A549 (cell line): ENCODE measurements around the gene GPS2. TPM values are rescaled to one million over a fixed set of nuclear protein-coding genes. Genes with fewer than 3 reads are reported as not detected.

Experiments
- ATAC-seq, 2 experiments: fragments of 200-7000 bp in 1 of 2; fragments of >200 bp in 1 of 2; cut with Nextera tagmentation in 1 of 2; cut with Tn5 transposase in 1 of 2; 3 replicates each; pipeline versions ENCODE4 v1.8.0 to v1.9.1; 2018 to 2020; ENCODE audit warnings: mild to moderate bottlenecking in 1 of 2, moderate library complexity in 1 of 2
- CTCF ChIA-PET: fragments of 300-600 bp; sonication (Branson Sonifier 250); formaldehyde crosslinking; extraction: SDS; loops from one replicate; lab custom pipeline; 2021; ENCODE audit warnings: antibody characterized with exemption, inconsistent platforms; lab: Yijun Ruan, JAX
- POLR2A ChIA-PET: fragments of 350-600 bp; formaldehyde crosslinking; extraction: SDS; loops from one replicate; lab custom pipeline; 2021; ENCODE audit warnings: antibody characterized with exemption, inconsistent platforms; lab: Yijun Ruan, JAX
- DNase-seq, 2 experiments: peaks; one replicate each; pipeline versions ENCODE4 v3.0.0 to v3.0.0-alpha.2; 2011 to 2016; ENCODE audit warnings: low read depth in 1 of 2, low spot score in 1 of 2
- FAIRE-seq: peaks from 2 replicates; lab custom pipeline; 2011; peaks lifted over from hg19 to GRCh38; lab: Jason Lieb, UNC
- H3K27ac ChIP-seq, 2 experiments: fragments of >200 bp; sonication (Bioruptor Twin); formaldehyde crosslinking; 3 replicates each; pipeline ENCODE4 v1.5.1; 2016 to 2017
- H3K4me1 ChIP-seq: fragments of >200 bp; sonication (Bioruptor Twin); formaldehyde crosslinking; 3 replicates; pipeline ENCODE4 v1.6.1; 2016
- H3K4me2 ChIP-seq: fragments of >200 bp; sonication (Bioruptor Twin); formaldehyde crosslinking; 3 replicates; pipeline ENCODE4 v1.6.1; 2016
- H3K4me3 ChIP-seq: fragments of >200 bp; sonication (Bioruptor Twin); formaldehyde crosslinking; 3 replicates; pipeline ENCODE4 v1.5.1; 2016
- H3K9me3 ChIP-seq: fragments of >200 bp; sonication (Bioruptor Twin); formaldehyde crosslinking; 3 replicates; pipeline ENCODE4 v1.6.1; 2016
- CEBPB ChIP-seq, 2 experiments: fragments of >200 bp in 1 of 2; sonication (Bioruptor Twin) in 1 of 2; formaldehyde crosslinking in 1 of 2; IDR thresholded peaks; 2 replicates each; pipeline ENCODE4 v1.6.1; 2012 to 2016
- CHD2 ChIP-seq: fragments of 150-350 bp; IDR thresholded peaks from 2 replicates; pipeline ENCODE4 v1.6.1; 2014; ENCODE audit warnings: low read length; ENCODE audit not compliant: partially characterized antibody
- EHMT2 ChIP-seq: fragments of 200-600 bp; sonication (generic); IDR thresholded peaks from 2 replicates; pipeline ENCODE4 v1.6.1; 2016; ENCODE audit warnings: antibody characterized with exemption, low read depth, mild to moderate bottlenecking, moderate library complexity
- FOSB ChIP-seq: fragments of 250-450 bp; sonication (Bioruptor Pico); IDR thresholded peaks from 2 replicates; pipeline ENCODE4 v1.5.0; 2020; ENCODE audit warnings: mild to moderate bottlenecking, moderate library complexity
- HDAC2 ChIP-seq: fragments of 200-600 bp; sonication (generic); IDR thresholded peaks from 2 replicates; pipeline ENCODE4 v1.6.1; 2016
- HES2 ChIP-seq: fragments of >200 bp; sonication (Bioruptor Twin); formaldehyde crosslinking; IDR thresholded peaks from 2 replicates; pipeline ENCODE4 v1.6.1; 2016
- HEYL ChIP-seq: fragments of 250-450 bp; sonication (Bioruptor Pico); IDR thresholded peaks from 2 replicates; pipeline ENCODE4 v1.8.0; 2021; ENCODE audit warnings: mild to moderate bottlenecking, moderate library complexity
- KDM1A ChIP-seq: fragments of 200-600 bp; sonication (generic); IDR thresholded peaks from 2 replicates; pipeline ENCODE4 v1.6.1; 2016; ENCODE audit warnings: low read depth, mild to moderate bottlenecking
- MYC ChIP-seq: IDR thresholded peaks from 2 replicates; pipeline ENCODE4 v1.6.1; 2012; ENCODE audit warnings: mild to moderate bottlenecking, inconsistent platforms, low read length, improper control_type of control experiment, borderline replicate concordance
- NPAS2 ChIP-seq: fragments of 250-450 bp; sonication (Bioruptor Pico); IDR thresholded peaks from 2 replicates; pipeline ENCODE4 v1.8.0; 2022; ENCODE audit warnings: mild to moderate bottlenecking, moderate library complexity, borderline replicate concordance
- PBX3 ChIP-seq: IDR thresholded peaks from 2 replicates; pipeline ENCODE4 v1.6.1; 2012
- PHF8 ChIP-seq: fragments of 200-600 bp; sonication (generic); IDR thresholded peaks from 2 replicates; pipeline ENCODE4 v1.6.1; 2016; ENCODE audit warnings: low read depth, mild to moderate bottlenecking, antibody characterized with exemption, moderate library complexity, borderline replicate concordance
- POLR2A ChIP-seq: IDR thresholded peaks from 2 replicates; pipeline ENCODE4 v1.6.1; 2012; ENCODE audit warnings: mild to moderate bottlenecking, low read length
- RFX5 ChIP-seq: fragments of 450-650 bp; IDR thresholded peaks from 2 replicates; pipeline ENCODE4 v1.7.1; 2014; ENCODE audit warnings: antibody characterized with exemption, mild to moderate bottlenecking, moderate library complexity
- RNF2 ChIP-seq: fragments of 200-600 bp; sonication (generic); IDR thresholded peaks from 2 replicates; pipeline ENCODE4 v1.6.1; 2016; ENCODE audit warnings: low read depth, mild to moderate bottlenecking, antibody characterized with exemption, moderate library complexity, borderline replicate concordance
- SMC3 ChIP-seq: fragments of >200 bp; sonication (Bioruptor Twin); formaldehyde crosslinking; IDR thresholded peaks from 3 replicates; pipeline ENCODE4 v1.6.1; 2018; ENCODE audit warnings: inconsistent platforms
- SREBF2 ChIP-seq: fragments of 450-650 bp; IDR thresholded peaks from 2 replicates; pipeline ENCODE4 v1.6.1; 2014; ENCODE audit warnings: mild to moderate bottlenecking, moderate library complexity
- TFCP2L1 ChIP-seq: fragments of 250-450 bp; sonication (Bioruptor Pico); IDR thresholded peaks from 2 replicates; pipeline ENCODE4 v1.5.0; 2021; ENCODE audit warnings: mild to moderate bottlenecking
- ZNF302 ChIP-seq: fragments of 250-450 bp; sonication (Bioruptor Pico); IDR thresholded peaks from 2 replicates; pipeline ENCODE4 v1.9.0; 2021; ENCODE audit warnings: inconsistent platforms, mild to moderate bottlenecking, moderate library complexity
- WGBS: methylation state at CpG from one replicate; pipeline ENCODE4 v1.1.6; 2017; ENCODE audit errors: missing lambda C conversion rate; 5-methylcytosine and 5-hydroxymethylcytosine counted together
- polyA plus RNA-seq, 4 experiments: library from polyadenylated mRNA; depleted of rRNA in 3 of 4; stranded (reverse); fragments of >200 nt; fragmentation: RNase III in 1 of 4; extraction: RNeasy Plus Mini Kit Qiagen cat#74134 plus additional on column Dnase treatment in 1 of 4; gene quantifications; 2 replicates in 3 of 4; 3 replicates in 1 of 4; pipeline ENCODE4 v1.2.3, GENCODE V29; 2011 to 2017
- TF ChIP-seq, protein P1 (sequence below): fragments of 150-350 bp; IDR thresholded peaks from 2 replicates; pipeline ENCODE4 v1.6.1; 2014; ENCODE audit warnings: low read depth, mild to moderate bottlenecking, low read length
- TF ChIP-seq, protein P2 (sequence below): fragments of 250-450 bp; sonication (Bioruptor Pico); IDR thresholded peaks from 2 replicates; pipeline ENCODE4 v1.5.0; 2021; ENCODE audit warnings: mild to moderate bottlenecking, moderate library complexity, borderline replicate concordance

GPS2 gene
- polyA plus RNA-seq, 2 of the 4 experiments (the other 2 are of a cell fraction) = 61.7 to 158 TPM

DNA sequence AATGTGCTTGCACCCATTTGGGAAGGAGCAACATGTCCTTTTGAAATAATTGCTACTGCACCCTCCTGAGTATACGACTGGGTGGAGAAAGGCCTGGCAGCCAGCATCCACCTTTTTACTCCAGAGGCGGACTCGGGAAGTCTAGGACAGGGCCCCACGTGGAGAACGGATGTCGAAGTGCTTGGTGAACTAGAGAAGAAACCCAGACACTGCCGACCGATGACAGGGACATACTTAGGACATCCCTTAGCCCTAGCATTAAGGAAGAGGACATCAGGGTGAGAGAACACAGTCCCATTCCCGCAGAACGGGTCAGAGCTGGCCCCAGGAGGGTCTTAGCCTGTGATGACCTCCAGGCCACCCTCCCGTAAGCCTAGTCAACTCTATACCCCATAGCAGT is 24.5 kb downstream of the GPS2 start:
- WGBS = 61% methylated on average over 11 of the region's 11 CpGs
- Histone ChIP-seq H3K4me3 (no peak overlapping the region), H3K9me3 (no peaks in the 10 kb centered on the region), H3K4me2 (no peak overlapping the region), H3K4me1 (peaks cover 15% of the 10 kb centered on the region; the same call in 2 of the 3 replicates), H3K27ac (no peak overlapping the region)
- ATAC-seq (no peak), FAIRE-seq (no peak), DNase-seq (no peak)
- POLR2A ChIA-PET = no interaction called here
- CTCF ChIA-PET = interaction anchor here (1.2 to 13.5 kb wide), 5 partner anchors 10 to 270 kb away, joined by 3 to 446 read pairs (median 5); partner anchors contain the start of gene SLC2A4
- TF ChIP-seq HES2 (no peak), MYC (no peak), FOSB (CRISPR knock-in tag) (no peak), TFCP2L1 (no peak), PBX3 (no peak), SMC3 (no peak), KDM1A (no peak), HEYL (no peak), RNF2 (no peak), EHMT2 (no peak), NPAS2 (CRISPR knock-in tag) (no peak), POLR2A (no peak), SREBF2 (no peak), HDAC2 (no peak), RFX5 (no peak), CHD2 (no peak)
- TF ChIP-seq, protein P1, sequence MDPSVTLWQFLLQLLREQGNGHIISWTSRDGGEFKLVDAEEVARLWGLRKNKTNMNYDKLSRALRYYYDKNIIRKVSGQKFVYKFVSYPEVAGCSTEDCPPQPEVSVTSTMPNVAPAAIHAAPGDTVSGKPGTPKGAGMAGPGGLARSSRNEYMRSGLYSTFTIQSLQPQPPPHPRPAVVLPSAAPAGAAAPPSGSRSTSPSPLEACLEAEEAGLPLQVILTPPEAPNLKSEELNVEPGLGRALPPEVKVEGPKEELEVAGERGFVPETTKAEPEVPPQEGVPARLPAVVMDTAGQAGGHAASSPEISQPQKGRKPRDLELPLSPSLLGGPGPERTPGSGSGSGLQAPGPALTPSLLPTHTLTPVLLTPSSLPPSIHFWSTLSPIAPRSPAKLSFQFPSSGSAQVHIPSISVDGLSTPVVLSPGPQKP = no peak

DNA sequence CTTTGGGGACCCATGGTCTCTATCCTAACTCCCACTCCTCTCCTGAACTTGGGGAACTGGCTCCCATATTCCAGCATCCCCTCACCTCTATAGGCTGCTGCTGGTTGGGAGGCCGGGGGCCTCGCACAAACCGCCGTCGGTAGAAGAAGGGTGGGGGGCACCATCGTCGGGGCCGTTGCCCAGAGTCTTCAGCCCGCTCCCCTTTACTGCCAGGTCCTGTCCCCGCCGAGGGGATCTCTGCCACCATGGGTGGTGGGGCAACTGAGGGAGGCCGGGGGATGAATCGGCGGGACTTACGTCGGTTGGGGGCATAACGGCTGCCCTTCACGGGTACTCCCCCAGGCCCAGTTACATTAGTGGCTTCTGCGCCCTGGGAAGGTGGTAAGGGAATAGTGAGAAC is 25.0 kb downstream of the GPS2 start:
- no peak overlapping the region for H3K4me2 ChIP-seq
- FAIRE-seq = no peak
- TF ChIP-seq CEBPB (IDR thresholded peaks at IDR 0.05) (no peak), ZNF302 (CRISPR knock-in tag) (no peak), FOSB (CRISPR knock-in tag) (no peak), PHF8 (no peak), POLR2A (no peak)
- TF ChIP-seq, protein P2, sequence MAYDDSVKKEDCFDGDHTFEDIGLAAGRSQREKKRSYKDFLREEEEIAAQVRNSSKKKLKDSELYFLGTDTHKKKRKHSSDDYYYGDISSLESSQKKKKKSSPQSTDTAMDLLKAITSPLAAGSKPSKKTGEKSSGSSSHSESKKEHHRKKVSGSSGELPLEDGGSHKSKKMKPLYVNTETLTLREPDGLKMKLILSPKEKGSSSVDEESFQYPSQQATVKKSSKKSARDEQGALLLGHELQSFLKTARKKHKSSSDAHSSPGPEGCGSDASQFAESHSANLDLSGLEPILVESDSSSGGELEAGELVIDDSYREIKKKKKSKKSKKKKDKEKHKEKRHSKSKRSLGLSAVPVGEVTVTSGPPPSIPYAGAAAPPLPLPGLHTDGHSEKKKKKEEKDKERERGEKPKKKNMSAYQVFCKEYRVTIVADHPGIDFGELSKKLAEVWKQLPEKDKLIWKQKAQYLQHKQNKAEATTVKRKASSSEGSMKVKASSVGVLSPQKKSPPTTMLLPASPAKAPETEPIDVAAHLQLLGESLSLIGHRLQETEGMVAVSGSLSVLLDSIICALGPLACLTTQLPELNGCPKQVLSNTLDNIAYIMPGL = no peak
- TF ChIP-seq, all 56 proteins: peak for 0
- 86% methylated on average over 19 of the region's 19 CpGs for WGBS
- Histone ChIP-seq H3K4me3 (no peak overlapping the region), H3K4me1 (peaks cover 14% of the 10 kb centered on the region; the same call in 2 of the 3 replicates), H3K27ac (no peak overlapping the region), H3K9me3 (no peaks in the 10 kb centered on the region)
- ChIA-PET CTCF (interaction anchor here (1.1 to 13.5 kb wide), 4 partner anchors 10 to 69 kb away, joined by 3 to 446 read pairs (median 50); partner anchors contain the start of genes GPS2 and SLC2A4), POLR2A (no interaction called here)
- DNase-seq = no peak
- no peak for ATAC-seq
